SKM-1 treated with dmso at 0.1 percent for 144 hours (cell line): Measurements from ENCODE around the gene STARD5.

Source experiments
- DNase-seq: peaks from one replicate; lab custom pipeline; 2025; ENCODE audit not compliant: unreplicated experiment; lab: John Stamatoyannopoulos, UW

The STARD5 gene

DNA sequence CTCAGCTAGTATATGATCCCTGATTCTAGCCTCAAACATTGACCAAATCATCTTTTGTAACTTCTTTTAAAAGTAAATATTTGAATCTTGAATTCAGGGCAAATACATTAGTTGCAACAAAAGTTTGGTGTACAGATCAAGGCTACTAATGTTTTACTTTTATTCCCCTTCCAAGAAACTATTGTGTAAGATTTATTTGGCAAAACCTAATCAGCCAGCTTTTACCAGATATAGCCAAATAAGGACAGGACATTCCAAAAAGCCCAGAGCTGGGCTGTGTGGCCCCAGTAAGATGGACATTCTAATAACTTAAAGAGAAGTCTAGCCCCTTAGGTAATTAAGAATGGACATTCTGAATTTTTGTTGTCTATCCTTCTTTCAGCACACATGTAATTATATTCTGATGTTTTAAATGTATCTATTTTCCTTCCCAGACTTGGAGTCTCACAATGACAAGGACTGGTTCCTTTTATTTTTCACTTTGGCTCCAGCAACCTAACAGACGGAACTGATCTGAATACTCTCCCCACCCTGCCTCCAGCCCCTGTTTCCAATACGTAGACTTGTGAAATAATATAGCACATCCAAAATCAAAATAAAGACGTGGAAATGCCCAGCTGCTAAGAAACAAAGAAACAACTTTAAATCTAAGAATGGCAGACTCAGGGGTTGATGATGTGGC is 48.1 kb downstream of the STARD5 start:
- DNase-seq: no peak

DNA sequence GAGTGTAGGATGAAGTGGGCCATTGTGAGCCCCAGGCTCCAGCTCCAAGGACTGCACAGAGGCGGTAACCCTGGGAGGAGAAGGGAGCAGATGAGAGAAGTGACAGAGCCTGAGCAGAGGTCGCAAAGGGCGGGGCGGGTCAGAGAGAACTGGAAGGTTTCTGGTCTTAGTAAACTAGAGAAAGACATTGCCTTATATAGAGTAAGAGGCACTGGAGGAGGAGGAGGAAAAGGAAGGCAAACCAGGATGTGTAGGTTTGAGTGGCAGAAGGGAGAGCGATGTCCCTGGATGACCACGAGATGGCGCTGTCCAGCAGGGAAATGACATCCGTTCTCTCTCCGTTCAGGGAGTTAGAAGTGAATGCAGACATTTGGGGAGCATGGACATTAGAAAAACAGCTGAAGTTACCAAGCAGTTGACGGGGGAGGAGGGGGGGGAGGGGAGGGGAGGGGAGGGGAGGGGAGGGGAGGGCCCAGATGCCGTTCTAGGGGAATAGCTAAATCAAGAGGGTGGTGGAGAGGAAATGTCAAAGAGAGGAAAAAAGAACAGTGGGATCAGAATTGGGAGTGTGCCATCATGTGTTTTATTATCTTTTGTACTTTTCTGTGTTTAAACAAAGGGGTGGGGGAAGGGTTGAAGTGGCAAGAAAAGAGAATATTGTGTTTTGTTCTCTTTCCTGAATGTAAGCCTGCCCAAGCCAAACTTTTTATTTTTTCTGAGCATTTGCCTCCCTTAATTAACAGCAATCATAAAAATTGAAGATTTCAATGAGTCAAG is 48.8 kb downstream of the STARD5 start:
- DNase-seq: peak; percentile 81

- no peak for DNase-seq
Measured at GRCh38 chr15:81274255-81274654, 49.7 kb downstream of the STARD5 start.

GRCh38 chr15:81273855-81274254 is 50.1 kb downstream of the STARD5 start:
- DNase-seq: no peak

DNA sequence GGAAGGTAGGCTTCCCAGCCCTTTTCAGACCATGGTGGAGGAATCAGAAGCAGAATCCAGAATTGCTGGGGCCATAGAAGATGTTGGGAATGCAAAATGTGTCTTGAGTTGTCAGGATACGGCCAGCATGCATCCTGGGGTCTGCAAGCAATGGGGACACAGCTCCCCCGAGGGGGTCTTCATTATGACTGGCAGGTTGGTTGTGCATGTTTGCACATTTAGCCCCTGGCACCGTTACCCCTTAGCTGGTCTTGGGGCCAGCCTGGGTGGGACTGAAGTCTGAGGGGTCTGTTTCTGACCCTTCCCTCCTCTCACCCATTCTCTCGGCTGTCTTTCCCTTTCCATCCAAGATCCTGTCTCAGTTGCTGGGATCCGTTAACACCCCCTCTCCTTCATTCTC is 50.7 kb downstream of the STARD5 start:
- DNase-seq: no peak

DNA sequence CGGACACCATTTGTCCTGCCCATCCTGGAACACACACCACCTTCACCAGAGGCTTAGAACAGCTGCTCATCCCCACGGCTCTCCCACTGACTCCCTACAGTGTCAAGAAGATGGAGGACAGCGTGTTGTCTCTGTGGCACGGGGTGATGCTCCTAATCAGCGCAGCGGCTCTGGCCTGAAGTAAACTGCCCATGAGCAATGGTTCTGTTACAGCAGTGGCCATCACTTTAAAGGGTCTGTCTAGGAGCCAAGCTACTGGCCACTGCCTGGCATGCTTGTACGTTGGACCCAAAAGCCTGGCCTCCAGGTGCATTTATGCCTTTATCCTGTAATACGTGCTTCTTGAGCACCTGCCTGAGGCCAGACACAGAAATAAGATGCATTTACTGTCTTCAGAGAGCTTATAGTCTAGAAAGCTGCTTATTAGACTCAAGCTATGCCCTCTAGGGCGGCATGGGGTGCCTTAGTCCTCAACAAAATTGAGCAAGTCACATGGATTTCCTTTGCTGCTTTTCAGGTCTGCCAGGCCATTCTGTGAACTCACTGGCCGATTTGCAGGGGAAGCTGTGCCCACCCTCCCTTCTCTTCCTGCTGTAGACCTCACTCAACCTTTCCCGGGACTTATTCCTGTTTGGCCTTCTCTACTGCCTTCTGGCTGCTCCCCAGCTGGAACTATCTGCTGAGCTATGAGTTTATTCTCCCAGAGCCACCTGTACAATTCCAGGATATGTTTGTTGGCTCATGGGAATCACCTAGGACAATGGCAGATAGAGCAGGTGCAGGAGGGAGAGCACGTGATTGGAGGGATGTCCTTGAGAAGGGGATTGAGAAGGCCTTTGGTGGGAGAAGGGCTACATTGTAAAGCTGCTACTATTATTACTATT is 51.9 kb downstream of the STARD5 start:
- no peak for DNase-seq

DNA sequence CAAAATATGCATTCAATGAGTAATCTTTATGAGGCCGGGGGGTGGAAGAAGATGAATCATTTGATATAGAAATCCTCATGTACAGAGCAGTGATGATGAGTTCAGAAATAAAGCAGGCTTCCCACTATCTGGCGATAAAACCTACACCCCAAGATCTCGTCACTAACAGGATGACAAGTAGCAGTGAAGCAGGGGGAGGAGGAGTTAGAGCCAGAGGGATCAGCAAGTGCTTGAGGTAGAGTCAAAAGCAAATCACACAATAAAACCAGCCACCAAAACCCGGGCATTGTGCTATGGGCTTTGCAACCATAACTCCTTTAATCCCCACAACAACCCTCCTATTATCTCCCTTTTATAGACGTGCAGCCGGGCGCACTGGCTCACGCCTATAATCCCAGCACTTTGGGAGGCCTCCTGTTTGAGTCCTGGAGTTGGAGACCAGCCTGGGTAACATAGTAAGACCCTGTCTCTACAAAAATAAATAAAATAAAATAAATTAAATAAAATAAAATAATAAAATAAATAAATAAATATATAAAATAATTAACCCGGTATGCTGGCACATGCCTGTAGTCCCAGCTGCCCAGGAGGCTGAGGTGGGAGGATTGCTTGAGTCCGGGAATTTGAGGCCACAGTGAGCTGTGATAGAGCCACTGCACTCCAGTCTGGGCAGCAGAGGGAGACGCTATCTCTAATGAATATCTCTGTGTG is 53.0 kb downstream of the STARD5 start:
- DNase-seq: no peak

DNA sequence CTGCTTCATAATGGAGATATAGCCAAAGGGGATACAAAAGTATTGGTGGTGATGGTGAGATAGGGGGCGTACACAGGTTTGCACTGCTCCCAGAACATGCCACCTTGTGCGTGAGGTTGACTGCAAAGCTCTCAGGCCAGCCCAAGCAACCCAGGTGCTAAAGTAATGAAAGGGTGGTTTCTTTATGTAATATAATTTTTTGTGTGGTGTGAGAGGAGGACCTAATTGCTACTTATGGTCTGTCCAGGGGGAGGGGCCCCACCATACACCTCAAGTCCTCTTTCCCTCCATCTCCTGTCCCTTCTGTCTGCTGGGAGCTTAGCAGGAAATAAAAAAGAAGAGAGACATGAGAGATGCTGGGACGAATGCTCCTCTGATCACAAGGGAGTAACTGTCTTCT is 53.8 kb downstream of the STARD5 start:
- DNase-seq: no peak

- peak; percentile 55 for DNase-seq
Measured at GRCh38 chr15:81268881-81269601, 54.9 kb downstream of the STARD5 start.

DNA sequence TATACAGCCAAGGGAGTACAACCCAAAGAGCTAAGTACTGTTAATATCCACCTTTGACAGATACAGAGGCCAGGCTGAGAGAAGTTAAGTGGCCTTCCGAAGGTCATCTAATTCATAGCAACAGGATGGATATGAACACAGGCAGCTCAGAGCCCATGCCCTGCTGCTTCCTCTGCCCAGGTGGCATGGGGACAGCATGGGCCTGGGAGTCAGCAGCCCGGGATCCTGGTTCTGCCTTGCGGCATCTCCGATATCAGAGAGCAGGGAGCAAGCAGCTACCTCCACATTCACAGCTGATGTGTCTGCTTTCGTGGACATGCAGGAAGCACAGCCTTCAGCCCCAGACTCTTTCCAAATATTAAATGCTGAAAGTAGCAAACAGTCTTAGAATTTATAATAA is 55.6 kb downstream of the STARD5 start:
- DNase-seq: no peak

GRCh38 chr15:81265944-81266775 is 57.8 kb downstream of the STARD5 start:
- DNase-seq: peak; percentile 77

DNA sequence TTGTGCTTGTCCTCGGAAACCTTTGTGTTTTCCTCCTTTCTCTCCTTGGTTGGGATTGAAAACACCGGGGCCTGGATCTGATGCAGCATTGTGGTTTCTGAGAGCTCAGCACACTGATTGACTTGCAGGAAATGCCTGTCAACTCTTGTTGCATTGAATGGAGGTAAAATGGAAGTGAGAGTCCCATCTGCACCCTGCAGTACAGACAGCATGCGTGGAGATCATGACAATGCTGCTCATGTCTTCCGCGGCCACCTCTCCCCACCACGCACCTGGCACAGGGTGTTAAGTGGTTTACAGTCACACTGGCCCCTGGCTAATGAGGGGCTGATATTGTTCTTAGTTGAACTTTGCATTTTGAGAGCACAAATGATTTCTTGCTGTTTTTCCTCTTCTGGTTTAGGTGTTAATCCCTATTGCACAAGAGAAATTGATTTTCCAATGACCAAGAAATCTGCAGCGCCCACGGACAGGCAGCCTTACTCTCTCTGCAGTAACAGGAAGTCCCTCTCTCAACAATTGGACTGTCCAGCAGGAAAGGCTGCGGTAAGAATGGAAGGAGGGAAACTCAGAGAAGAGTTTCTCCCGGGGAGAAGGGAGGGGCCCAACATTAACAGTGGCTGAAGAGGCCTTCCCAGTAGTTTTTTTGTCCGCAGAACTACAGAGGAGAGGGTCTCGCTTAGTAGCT is 58.5 kb downstream of the STARD5 start:
- DNase-seq: no peak

DNA sequence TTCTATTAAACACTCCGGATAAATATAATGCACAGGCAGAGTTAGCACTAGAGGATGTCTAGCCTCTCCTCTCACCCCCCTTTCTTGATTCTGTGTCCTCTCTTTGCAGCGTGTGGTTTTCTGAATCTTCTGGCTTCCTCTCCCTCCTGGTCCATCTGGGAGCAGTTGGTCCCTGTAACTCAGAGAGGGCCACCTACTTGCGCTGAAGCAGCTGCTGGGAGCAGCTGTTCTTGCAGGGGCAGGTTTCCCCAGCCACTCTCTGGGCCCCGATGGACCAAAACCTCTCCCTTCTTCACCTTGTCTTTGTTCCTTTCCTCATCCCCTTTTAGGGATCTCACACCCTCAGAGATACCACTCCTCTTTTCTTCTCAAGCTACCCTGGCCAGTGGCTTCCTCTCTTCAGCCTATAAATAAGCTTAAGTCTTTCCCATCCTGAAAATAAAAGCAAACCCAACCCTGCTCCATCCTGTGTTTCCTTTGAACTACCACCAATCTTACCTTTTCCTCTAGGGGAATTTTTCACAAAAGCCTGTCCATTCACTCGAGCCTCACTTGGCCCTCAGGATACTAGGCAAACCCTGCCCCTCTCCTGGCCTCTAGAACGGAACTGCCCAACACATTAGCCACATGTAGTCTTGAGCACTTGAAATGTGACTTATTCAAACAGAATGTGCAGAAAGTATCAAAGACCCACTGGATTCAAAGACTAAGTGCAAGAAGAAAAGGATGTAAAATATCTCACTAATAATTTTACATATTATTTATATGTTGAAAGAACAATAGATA is 59.7 kb downstream of the STARD5 start:
- no peak for DNase-seq

DNA sequence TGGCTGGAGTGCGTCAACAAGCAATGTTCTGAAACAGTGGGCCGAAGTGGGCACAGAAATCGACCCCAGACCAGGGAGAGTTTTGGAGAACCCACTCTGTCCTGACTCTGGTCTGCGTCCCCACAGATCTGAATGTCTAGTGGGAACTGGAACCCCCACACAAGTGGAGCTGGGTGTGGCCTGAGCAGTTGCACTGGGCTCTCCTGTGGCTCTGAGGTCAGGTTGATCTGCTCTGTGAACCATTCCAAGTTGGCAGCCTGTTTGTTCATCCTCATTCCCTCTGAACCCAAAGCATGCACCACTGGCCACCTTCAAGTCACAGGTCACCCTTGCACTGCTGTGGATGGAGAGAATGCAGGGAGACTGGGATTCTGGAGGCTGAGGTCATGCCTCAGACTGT is 60.5 kb downstream of the STARD5 start:
- no peak for DNase-seq

DNA sequence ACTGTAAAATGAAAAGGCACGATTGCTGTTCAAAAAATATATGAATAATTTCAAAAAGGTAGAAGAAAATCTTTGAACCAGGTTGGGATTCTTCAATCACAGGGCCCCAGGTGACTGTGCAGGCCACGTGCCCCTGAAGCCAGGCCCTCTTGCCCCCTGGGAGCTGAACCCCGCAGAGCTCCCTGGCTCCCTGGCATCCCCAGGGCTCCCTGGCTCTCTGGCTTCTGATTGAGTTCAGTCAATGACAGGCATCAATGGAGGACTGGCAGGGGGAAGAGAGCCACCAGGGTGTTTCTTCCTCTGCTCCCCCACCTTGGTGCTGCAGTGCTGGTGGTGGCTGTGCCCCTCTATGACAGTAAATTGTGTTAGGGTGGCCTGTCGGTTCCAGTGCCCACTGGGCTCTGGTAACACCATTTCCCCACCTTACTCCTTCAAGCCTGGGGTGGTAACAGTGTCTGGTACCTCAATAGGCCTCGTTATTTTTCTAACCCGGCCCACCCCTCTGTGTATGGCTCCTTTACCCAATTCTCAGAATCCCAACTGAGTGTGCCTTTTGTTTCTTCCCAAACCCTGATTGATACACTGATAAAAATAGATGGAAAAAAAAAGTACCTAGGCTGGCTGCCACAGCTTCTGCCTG is 62.6 kb downstream of the STARD5 start:
- DNase-seq: no peak

- no peak for DNase-seq
Measured at GRCh38 chr15:81259760-81260298, 64.1 kb downstream of the STARD5 start.
